Osteoblast (primary cell): ENCODE measurements around the gene IER2. TPM values are rescaled to one million over a fixed set of nuclear protein-coding genes. Genes with fewer than 3 reads are reported as not detected.
A peak's percentile ranks its signal among the peaks of the same experiment; 100 is the strongest.

ENCODE experiments used
- DNase-seq: peaks from one replicate; pipeline ENCODE4 v3.0.0; 2011; ENCODE audit warnings: low spot score, mixed read lengths; ENCODE audit not compliant: insufficient read length; ENCODE audit errors: missing footprints
- H2AFZ ChIP-seq: 2 replicates; pipeline ENCODE4 v1.6.0; 2011; ENCODE audit warnings: mild to moderate bottlenecking, low read length
- H3K27ac ChIP-seq: 2 replicates; pipeline ENCODE4 v1.5.1; 2011; ENCODE audit warnings: mild to moderate bottlenecking, low read depth, low read length, moderate library complexity
- H3K27me3 ChIP-seq: 2 replicates; pipeline ENCODE4 v1.6.0; 2012; ENCODE audit warnings: mild to moderate bottlenecking, control low read depth, inconsistent platforms, low read length, moderate library complexity; ENCODE audit not compliant: insufficient read depth
- H3K36me3 ChIP-seq: 2 replicates; pipeline ENCODE4 v1.5.1; 2011; ENCODE audit warnings: mild to moderate bottlenecking, low read length, control low read depth, moderate library complexity; ENCODE audit not compliant: insufficient read depth
- H3K4me1 ChIP-seq: 2 replicates; pipeline ENCODE4 v1.5.1; 2011; ENCODE audit warnings: mild to moderate bottlenecking, low read length, control low read depth, moderate library complexity; ENCODE audit not compliant: insufficient read depth
- H3K4me2 ChIP-seq: 2 replicates; pipeline ENCODE4 v1.6.0; 2011; ENCODE audit warnings: mild to moderate bottlenecking, low read length; ENCODE audit not compliant: insufficient read depth
- H3K4me3 ChIP-seq: fragments of 200-600 bp; sonication (generic); 3 replicates; pipeline ENCODE4 v1.5.1; 2012; ENCODE audit warnings: mild to moderate bottlenecking, low read length, inconsistent platforms; ENCODE audit not compliant: insufficient read depth
- H3K79me2 ChIP-seq: 2 replicates; pipeline ENCODE4 v1.6.0; 2012; ENCODE audit warnings: mild to moderate bottlenecking, low read length, control low read depth, inconsistent platforms; ENCODE audit not compliant: insufficient read depth
- H3K9me3 ChIP-seq: 2 replicates; pipeline ENCODE4 v1.5.1; 2011; ENCODE audit warnings: low read depth, low read length, control low read depth
- H4K20me1 ChIP-seq: 2 replicates; pipeline ENCODE4 v1.6.0; 2012; ENCODE audit warnings: mild to moderate bottlenecking, low read length, control low read depth; ENCODE audit not compliant: insufficient read depth
- total RNA-seq: library from RNA; depleted of rRNA; stranded (reverse); fragments of >200 nt; gene quantifications from 2 replicates; pipeline ENCODE4 v1.2.3, GENCODE V29; 2012
- TF ChIP-seq, protein P1 (sequence below): IDR thresholded peaks from 2 replicates; pipeline ENCODE4 v1.5.1; 2011; ENCODE audit warnings: mild to moderate bottlenecking, low read depth, low read length, moderate library complexity; ENCODE audit errors: extremely low read depth

Gene IER2
- total RNA-seq, 1 donor = 14.8 TPM

DNA sequence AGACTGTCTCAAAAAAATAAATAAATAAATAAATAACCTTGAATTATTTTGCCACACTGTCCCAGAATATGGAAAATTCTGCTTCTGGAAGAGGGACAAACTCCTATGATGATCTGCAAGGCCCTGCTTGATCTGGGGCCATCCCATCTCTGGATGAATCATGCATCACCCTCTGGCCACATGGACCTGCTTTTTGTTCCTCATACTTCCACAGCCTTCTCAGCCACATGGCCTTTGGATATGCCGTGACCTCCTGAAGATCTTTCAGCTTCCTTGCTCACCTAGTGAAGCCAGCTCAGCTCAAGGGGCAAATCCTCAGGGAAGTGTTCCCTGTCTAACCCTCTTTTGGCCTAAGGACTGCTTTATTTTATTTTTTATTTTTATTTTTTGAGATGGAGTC lies 10.3 kb downstream of the IER2 start:
- H2AFZ ChIP-seq = peak overlapping the region; percentile 51
- no peak overlapping the region for H3K27ac ChIP-seq
- H3K9me3 ChIP-seq = no peaks in the 10 kb centered on the region

DNA sequence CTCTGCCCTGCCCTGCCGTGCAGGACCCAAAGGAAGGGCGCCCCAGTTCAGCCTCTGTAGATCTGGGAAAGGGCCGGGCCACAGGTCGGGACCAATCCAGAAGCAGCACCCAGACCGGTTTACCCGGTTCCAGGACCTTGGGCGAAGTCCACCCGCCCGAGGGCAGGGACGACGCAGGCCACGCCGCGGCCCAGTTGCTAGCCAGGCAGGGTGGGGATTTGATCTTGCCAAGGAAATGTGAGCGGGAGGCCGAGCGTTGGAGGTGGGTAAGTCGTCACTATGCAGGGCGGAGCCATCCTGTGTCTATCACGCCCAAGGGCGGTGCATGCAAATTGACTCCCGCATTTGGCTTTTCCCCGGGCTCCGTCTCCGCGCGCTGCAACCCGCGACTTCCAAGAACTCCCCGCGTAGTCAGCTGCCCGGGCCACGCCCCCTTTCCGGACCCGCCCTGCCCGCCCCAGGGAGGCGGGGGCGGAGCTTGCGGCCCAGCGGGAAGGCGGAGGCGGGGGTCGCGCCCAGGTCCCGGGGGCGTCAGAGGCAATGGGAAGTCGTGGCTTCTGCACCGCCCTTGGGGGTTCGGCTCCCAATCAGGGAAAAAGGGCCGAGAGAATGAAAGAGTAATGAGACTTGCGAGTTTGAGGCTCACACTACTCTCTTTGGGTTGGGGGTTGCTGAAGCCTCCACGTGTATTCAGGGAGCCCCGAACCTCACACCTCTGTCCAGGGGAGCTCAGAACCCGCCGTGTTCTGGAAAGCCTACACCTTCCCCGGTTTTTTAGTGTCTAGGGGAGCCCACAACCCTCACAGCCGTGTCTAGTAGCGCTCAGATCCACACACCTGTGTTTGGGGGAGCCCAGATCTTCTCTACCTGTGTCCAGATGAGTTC lies 12.8 kb downstream of the IER2 start:
- H3K79me2 ChIP-seq = no peaks in the 10 kb centered on the region
- H3K4me2 ChIP-seq = peak overlapping the region; percentile 86
- H2AFZ ChIP-seq = peak overlapping the region; percentile 90
- peak overlapping the region; percentile 61 for H3K4me3 ChIP-seq
- peaks cover 49% of the 10 kb centered on the region for H3K4me1 ChIP-seq
- DNase-seq = peak; percentile 95
- H3K36me3 ChIP-seq = no peaks in the 10 kb centered on the region
- TF ChIP-seq, protein P1, sequence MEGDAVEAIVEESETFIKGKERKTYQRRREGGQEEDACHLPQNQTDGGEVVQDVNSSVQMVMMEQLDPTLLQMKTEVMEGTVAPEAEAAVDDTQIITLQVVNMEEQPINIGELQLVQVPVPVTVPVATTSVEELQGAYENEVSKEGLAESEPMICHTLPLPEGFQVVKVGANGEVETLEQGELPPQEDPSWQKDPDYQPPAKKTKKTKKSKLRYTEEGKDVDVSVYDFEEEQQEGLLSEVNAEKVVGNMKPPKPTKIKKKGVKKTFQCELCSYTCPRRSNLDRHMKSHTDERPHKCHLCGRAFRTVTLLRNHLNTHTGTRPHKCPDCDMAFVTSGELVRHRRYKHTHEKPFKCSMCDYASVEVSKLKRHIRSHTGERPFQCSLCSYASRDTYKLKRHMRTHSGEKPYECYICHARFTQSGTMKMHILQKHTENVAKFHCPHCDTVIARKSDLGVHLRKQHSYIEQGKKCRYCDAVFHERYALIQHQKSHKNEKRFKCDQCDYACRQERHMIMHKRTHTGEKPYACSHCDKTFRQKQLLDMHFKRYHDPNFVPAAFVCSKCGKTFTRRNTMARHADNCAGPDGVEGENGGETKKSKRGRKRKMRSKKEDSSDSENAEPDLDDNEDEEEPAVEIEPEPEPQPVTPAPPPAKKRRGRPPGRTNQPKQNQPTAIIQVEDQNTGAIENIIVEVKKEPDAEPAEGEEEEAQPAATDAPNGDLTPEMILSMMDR = no peak
- no peaks in the 10 kb centered on the region for H3K9me3 ChIP-seq
- no peaks in the 10 kb centered on the region for H4K20me1 ChIP-seq
- no peaks in the 10 kb centered on the region for H3K27me3 ChIP-seq
- H3K27ac ChIP-seq = peak overlapping the region; percentile 86

More for the DNA sequence above, 10.3 kb downstream of the IER2 start:
- no peaks in the 10 kb centered on the region for H3K27me3 ChIP-seq
- H3K4me3 ChIP-seq = no peak overlapping the region
- H3K4me1 ChIP-seq = peaks cover 44% of the 10 kb centered on the region
- peak; percentile 93 for DNase-seq
- H3K36me3 ChIP-seq = no peaks in the 10 kb centered on the region
- H3K79me2 ChIP-seq = no peaks in the 10 kb centered on the region
- H4K20me1 ChIP-seq = no peaks in the 10 kb centered on the region
- H3K4me2 ChIP-seq = no peak overlapping the region
- TF ChIP-seq, protein P1 = no peak

DNA sequence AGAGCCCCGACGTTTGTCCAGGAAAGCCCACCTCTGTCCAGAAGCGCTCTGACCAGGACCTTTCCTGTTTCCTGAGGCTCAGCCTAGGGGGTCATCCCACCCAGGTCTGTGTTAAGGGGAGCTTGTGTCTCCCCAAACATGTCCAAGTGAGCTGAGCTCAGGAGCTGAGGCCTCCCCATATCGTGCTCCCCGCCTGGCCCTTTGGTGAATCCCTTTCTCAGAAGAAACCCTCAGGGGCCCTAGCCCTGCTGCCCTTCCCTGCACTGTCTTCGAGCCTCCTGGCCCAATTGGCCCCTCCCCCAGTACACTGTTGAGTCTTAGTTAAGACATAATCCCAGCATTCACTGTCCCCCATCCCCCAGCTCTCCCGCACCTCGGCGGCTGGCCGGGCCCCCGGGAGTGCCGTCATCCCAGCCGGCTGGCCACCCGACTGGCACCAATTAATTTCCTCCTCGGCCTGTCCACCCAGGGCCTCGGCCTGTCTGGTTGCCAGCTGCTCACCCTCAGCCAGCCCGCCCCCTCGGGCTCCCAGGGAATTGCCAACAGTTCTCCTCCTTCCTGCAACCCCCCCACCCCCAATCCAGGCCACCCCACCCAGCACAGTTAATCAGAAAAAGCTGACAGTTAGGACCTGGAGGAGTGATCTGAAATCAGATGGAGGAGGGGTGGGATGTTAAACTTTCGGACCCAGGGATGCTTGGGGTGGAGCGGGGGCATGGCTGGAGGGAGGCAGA lies 13.6 kb downstream of the IER2 start:
- H3K4me1 ChIP-seq = peaks cover 55% of the 10 kb centered on the region
- no peaks in the 10 kb centered on the region for H3K79me2 ChIP-seq
- peak overlapping the region; percentile 75 for H2AFZ ChIP-seq

More for the DNA sequence above, 13.6 kb downstream of the IER2 start:
- Histone ChIP-seq H3K9me3 (no peaks in the 10 kb centered on the region), H3K27me3 (no peaks in the 10 kb centered on the region), H3K36me3 (no peaks in the 10 kb centered on the region), H4K20me1 (no peaks in the 10 kb centered on the region), H3K4me2 (peak overlapping the region; percentile 86), H3K4me3 (peak overlapping the region; percentile 61), H3K27ac (peak overlapping the region; percentile 86)
- TF ChIP-seq, protein P1 = no peak
- DNase-seq = peak; percentile 93
